KMS-11 (cell line): ENCODE data around the gene ZNF615.
"Not testable (repeated sequence)": the region's sequence is repeated elsewhere in the genome, so short reads cannot be mapped to it uniquely, and the experiment has no call there.

Source experiments
- H2AFZ ChIP-seq: fragments of 200-600 bp; sonication (generic); 2 replicates; pipeline ENCODE4 v1.6.1; 2016; ENCODE audit warnings: antibody characterized with exemption, mixed run types, low read depth
- H3K27ac ChIP-seq: fragments of 200-600 bp; sonication (generic); 2 replicates; pipeline ENCODE4 v1.6.1; 2016; ENCODE audit warnings: mild to moderate bottlenecking, mixed run types
- H3K27me3 ChIP-seq: fragments of 200-600 bp; sonication (generic); 2 replicates; pipeline ENCODE4 v1.6.1; 2017; ENCODE audit warnings: mild to moderate bottlenecking, low read depth, mixed run types, moderate library complexity; ENCODE audit not compliant: insufficient read depth
- H3K36me3 ChIP-seq: fragments of 200-600 bp; sonication (generic); 2 replicates; pipeline ENCODE4 v1.6.1; 2017; ENCODE audit warnings: mild to moderate bottlenecking, mixed run types; ENCODE audit not compliant: insufficient read depth
- H3K4me1 ChIP-seq: fragments of 200-600 bp; sonication (generic); 2 replicates; pipeline ENCODE4 v1.6.1; 2016; ENCODE audit warnings: mild to moderate bottlenecking, low read depth, mixed run types; ENCODE audit not compliant: poor library complexity, severe bottlenecking
- H3K4me2 ChIP-seq: fragments of 200-600 bp; sonication (generic); 2 replicates; pipeline ENCODE4 v1.7.0; 2016; ENCODE audit warnings: mild to moderate bottlenecking, mixed run types
- H3K4me3 ChIP-seq: fragments of 200-600 bp; sonication (generic); IDR thresholded peaks from 2 replicates; pipeline ENCODE4 v1.6.1; 2017; ENCODE audit warnings: low read depth, low read length, mixed read lengths; ENCODE audit not compliant: insufficient read depth
- H3K79me2 ChIP-seq: fragments of 200-600 bp; sonication (generic); 2 replicates; pipeline ENCODE4 v1.6.1; 2016; ENCODE audit warnings: low read depth, mixed run types; ENCODE audit not compliant: insufficient read depth
- H3K9ac ChIP-seq: fragments of 200-600 bp; sonication (generic); 2 replicates; pipeline ENCODE4 v1.6.1; 2016; ENCODE audit warnings: mild to moderate bottlenecking, mixed run types
- H4K20me1 ChIP-seq: fragments of 200-600 bp; sonication (generic); 2 replicates; pipeline ENCODE4 v1.6.1; 2016; ENCODE audit warnings: mild to moderate bottlenecking, mixed run types; ENCODE audit not compliant: insufficient read depth
- TF ChIP-seq, protein P1 (sequence below): fragments of 200-600 bp; sonication (generic); conservative IDR thresholded peaks from 2 replicates; pipeline ENCODE4 v1.6.1; 2017; ENCODE audit warnings: low read depth, mild to moderate bottlenecking, antibody characterized with exemption, low read length, moderate library complexity, mixed read lengths

Gene ZNF615

DNA sequence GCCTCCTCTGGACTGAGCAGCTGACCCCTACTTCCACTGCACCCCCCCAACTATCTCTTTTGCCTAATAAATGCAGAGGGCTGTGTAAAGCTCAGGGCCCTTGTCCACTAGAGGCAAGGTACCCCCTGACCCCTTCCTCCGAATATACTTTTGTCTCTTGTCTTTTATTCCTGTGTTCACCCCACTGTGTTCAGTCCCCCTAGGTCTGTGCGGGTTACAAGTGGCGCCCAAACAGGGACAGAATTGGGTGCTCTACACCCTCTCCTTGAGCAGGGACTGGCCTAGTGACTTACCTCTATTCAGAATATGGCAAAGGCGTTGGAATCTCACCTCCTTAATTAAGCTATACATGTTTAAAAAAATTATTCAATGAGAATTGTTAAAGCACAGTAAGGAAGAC is 36.4 kb downstream of the ZNF615 start:
- Histone ChIP-seq H3K4me3 (no peak overlapping the region), H3K9ac (no peak overlapping the region), H3K79me2 (no peaks in the 10 kb centered on the region), H3K27me3 (no peaks in the 10 kb centered on the region), H3K4me2 (no peak overlapping the region), H2AFZ (no peak overlapping the region), H3K36me3 (no peaks in the 10 kb centered on the region), H3K27ac (no peak overlapping the region), H3K4me1 (no peaks in the 10 kb centered on the region), H4K20me1 (no peaks in the 10 kb centered on the region)
- TF ChIP-seq, protein P1, sequence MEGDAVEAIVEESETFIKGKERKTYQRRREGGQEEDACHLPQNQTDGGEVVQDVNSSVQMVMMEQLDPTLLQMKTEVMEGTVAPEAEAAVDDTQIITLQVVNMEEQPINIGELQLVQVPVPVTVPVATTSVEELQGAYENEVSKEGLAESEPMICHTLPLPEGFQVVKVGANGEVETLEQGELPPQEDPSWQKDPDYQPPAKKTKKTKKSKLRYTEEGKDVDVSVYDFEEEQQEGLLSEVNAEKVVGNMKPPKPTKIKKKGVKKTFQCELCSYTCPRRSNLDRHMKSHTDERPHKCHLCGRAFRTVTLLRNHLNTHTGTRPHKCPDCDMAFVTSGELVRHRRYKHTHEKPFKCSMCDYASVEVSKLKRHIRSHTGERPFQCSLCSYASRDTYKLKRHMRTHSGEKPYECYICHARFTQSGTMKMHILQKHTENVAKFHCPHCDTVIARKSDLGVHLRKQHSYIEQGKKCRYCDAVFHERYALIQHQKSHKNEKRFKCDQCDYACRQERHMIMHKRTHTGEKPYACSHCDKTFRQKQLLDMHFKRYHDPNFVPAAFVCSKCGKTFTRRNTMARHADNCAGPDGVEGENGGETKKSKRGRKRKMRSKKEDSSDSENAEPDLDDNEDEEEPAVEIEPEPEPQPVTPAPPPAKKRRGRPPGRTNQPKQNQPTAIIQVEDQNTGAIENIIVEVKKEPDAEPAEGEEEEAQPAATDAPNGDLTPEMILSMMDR, result no peak

DNA sequence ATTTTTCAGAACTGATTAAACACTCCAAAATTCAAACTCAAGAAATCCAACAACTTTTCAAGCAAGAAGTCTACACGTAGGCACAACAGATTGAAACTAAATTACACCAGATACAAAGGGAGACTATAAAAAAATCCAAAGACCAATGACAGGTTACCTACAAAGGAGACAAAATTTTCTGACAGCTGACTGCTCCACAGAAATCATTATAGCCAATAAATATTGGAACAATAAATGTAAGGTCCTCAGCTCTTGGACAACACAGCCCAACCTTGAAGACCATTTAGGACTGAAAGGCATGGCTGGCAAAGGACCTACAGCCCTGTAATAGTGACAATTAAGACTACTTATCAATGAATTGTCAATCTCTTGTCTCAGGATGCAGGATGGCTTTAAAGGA is 37.3 kb downstream of the ZNF615 start:
- Histone ChIP-seq H3K36me3 (no peaks in the 10 kb centered on the region), H3K4me2 (no peak overlapping the region), H3K4me3 (no peak overlapping the region)

DNA sequence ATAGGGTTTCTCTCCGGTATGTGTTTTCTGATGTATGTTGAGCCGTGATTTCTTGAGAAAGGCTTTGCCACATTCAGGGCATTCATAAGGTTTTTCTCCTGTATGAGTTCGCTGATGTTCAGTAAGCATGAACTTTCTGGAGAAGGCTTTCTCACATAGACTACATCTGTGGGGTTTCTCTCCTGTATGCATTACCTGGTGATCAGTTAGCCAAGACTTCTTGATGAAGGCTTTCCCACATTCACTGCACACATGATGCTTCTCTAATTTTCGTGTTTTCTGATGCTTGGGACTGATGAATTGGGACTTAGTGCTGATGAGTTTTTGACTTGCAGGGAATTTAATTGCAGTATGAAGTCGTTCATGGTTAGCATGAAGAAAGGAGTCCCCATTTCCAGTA is 42.4 kb downstream of the ZNF615 start:
- Histone ChIP-seq H3K36me3 (no peaks in the 10 kb centered on the region), H2AFZ (no peak overlapping the region), H3K9ac (no peak overlapping the region), H4K20me1 (no peaks in the 10 kb centered on the region), H3K4me3 (no peak overlapping the region), H3K79me2 (no peaks in the 10 kb centered on the region), H3K27ac (no peak overlapping the region), H3K4me2 (no peak overlapping the region), H3K27me3 (no peaks in the 10 kb centered on the region), H3K4me1 (no peaks in the 10 kb centered on the region)
- TF ChIP-seq, protein P1, result no peak

More for the DNA sequence above, 37.3 kb downstream of the ZNF615 start:
- no peak overlapping the region for H2AFZ ChIP-seq
- H4K20me1 ChIP-seq, result no peaks in the 10 kb centered on the region
- H3K4me1 ChIP-seq, result no peaks in the 10 kb centered on the region
- TF ChIP-seq, protein P1, result no peak
- H3K27ac ChIP-seq, result no peak overlapping the region
- no peaks in the 10 kb centered on the region for H3K79me2 ChIP-seq
- H3K9ac ChIP-seq, result no peak overlapping the region
- H3K27me3 ChIP-seq, result no peaks in the 10 kb centered on the region

DNA sequence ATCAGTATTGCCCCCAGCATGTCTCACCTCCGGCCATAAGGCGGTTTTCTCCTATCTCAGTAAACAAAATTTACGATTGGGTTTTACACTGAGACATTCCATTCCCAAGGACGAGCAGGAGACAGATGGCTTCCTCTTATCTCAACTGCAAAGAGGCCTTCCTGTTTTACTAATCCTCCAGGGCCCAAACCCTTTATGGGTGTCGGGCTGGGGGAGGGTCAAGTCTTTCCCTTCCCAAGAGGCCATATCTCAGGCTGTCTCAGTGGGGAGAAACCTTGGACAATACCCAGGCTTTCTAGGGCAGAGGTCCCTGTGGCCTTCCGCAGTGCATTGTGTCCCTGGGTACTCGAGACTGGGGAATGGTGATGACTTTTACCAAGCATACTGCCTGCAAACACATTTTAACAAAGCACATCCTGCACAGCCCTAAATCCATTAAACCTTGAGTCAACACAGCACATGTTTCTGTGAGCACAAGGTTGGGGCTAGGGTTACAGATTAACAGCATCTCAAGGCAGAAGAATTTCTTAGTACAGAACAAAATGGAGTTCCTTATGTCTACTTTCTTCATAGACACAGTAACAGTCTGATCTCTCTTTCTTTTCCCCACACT is 47.3 kb downstream of the ZNF615 start:
- not testable (repeated sequence) for H2AFZ ChIP-seq, H3K4me1 ChIP-seq, H3K4me3 ChIP-seq, H3K4me2 ChIP-seq, H3K36me3 ChIP-seq, H3K27ac ChIP-seq, H3K9ac ChIP-seq, H4K20me1 ChIP-seq, H3K27me3 ChIP-seq, H3K79me2 ChIP-seq

DNA sequence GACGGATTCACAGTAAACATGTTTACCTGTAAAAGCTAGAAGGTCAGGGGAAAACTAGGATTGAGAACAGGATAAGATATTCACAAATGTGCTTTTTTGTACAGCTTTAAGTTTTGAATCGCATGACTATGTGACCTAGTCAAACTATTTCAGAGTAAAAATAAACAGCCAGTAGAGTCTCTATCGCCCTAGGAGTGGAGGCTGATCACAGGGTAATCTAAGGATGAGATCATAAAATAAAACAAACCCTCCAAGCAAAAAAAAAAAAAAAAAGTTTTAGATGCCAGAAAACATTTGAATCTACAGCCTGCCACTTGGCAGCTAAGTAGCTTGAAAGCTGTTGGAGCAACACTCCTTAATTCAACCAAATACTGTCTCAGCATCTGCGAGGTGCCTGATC is 48.2 kb downstream of the ZNF615 start:
- TF ChIP-seq, protein P1, result no peak
- Histone ChIP-seq H3K4me3 (no peak overlapping the region), H3K4me1 (no peaks in the 10 kb centered on the region), H3K9ac (no peak overlapping the region), H4K20me1 (no peaks in the 10 kb centered on the region), H3K27ac (no peak overlapping the region), H3K4me2 (no peak overlapping the region), H3K79me2 (no peaks in the 10 kb centered on the region), H3K27me3 (no peaks in the 10 kb centered on the region), H2AFZ (no peak overlapping the region), H3K36me3 (no peaks in the 10 kb centered on the region)

DNA sequence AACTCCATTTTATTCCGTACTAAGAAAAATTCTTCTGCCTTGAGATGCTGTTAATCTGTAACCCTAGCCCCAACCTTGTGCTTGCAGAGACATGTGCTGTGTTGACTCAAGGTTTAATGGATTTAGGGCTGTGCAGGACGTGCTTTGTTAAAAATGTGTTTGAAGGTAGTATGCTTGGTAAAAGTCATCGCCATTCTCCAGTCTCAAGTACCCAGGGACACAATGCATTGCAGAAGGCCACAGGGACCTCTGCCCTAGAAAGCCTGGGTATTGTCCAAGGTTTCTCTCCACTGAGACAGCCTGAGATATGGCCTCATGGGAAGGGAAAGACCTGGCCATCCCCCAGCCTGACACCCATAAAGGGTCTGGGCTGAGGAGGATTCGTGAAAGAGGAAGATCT is 50.2 kb downstream of the ZNF615 start:
- not testable (repeated sequence) for H3K9ac ChIP-seq, H3K79me2 ChIP-seq, H3K27ac ChIP-seq, H3K4me1 ChIP-seq, H3K27me3 ChIP-seq, H4K20me1 ChIP-seq, H3K4me2 ChIP-seq, H3K36me3 ChIP-seq, H3K4me3 ChIP-seq, H2AFZ ChIP-seq
